ENCODE measurements around the gene CCDC70. TPM values are rescaled to one million over a fixed set of nuclear protein-coding genes. Genes with fewer than 3 reads are reported as not detected.

The CCDC70 gene
- total RNA-seq, 1 donor from 2014 or later, result not detected

DNA sequence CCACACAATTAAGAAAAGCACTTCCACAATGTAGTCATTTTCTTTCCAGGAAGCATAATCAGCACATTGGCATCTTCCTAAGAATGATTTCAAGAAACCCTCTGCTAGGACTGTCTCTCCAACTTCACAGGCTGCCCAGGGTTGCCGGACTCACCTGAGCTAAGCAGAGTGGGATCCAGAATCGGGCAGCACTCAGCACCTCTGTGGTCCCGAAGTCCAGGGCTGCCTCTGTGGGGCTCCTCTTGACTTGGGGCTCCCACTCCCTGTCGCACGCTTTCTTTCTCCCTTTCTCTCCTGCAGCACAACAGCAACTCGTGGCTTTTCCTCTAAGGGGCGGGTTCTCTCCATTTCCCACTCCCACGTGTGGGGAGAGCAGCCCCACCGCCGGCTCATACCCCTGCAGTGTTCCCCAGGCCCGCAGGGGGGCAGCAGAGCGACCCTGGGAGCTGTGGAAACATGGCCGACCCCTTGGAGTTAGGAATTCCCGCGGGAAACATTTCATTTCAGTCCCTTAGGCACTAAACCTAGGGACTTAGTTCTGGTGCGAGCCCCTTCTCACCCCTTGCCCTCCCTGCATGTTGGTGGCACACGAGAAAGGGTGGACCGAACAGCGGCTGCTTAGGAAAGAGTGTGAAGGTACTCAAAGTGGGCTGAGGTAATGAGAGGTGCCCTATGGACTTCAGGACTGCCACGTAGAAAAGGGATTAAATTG lies 16.8 kb upstream of the CCDC70 start, which contains the start of gene TMEM272:
Gene TMEM272, minus strand, starts transcription at position 316 of the 712 bp plus-strand sequence. CDS start 6,647 bp downstream, outside the sequence.
- Histone ChIP-seq H3K9me3 (no peaks in the 10 kb centered on the region), H3K27me3 (no peaks in the 10 kb centered on the region), H3K27ac (no peak within 1 kb of the TSS), H3K4me1 (peaks cover 6% of the 10 kb centered on the region), H3K4me3 (no peak within 1 kb of the TSS), H3K36me3 (no peaks in the 10 kb centered on the region)
- ATAC-seq (peak; percentile 94), DNase-seq (peak; percentile 80)
- intact Hi-C loops (cut with DNase I), result no loop called here
- TF ChIP-seq, protein P1, sequence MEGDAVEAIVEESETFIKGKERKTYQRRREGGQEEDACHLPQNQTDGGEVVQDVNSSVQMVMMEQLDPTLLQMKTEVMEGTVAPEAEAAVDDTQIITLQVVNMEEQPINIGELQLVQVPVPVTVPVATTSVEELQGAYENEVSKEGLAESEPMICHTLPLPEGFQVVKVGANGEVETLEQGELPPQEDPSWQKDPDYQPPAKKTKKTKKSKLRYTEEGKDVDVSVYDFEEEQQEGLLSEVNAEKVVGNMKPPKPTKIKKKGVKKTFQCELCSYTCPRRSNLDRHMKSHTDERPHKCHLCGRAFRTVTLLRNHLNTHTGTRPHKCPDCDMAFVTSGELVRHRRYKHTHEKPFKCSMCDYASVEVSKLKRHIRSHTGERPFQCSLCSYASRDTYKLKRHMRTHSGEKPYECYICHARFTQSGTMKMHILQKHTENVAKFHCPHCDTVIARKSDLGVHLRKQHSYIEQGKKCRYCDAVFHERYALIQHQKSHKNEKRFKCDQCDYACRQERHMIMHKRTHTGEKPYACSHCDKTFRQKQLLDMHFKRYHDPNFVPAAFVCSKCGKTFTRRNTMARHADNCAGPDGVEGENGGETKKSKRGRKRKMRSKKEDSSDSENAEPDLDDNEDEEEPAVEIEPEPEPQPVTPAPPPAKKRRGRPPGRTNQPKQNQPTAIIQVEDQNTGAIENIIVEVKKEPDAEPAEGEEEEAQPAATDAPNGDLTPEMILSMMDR (IDR thresholded peaks at IDR 0.05), result peak; percentile 92

DNA sequence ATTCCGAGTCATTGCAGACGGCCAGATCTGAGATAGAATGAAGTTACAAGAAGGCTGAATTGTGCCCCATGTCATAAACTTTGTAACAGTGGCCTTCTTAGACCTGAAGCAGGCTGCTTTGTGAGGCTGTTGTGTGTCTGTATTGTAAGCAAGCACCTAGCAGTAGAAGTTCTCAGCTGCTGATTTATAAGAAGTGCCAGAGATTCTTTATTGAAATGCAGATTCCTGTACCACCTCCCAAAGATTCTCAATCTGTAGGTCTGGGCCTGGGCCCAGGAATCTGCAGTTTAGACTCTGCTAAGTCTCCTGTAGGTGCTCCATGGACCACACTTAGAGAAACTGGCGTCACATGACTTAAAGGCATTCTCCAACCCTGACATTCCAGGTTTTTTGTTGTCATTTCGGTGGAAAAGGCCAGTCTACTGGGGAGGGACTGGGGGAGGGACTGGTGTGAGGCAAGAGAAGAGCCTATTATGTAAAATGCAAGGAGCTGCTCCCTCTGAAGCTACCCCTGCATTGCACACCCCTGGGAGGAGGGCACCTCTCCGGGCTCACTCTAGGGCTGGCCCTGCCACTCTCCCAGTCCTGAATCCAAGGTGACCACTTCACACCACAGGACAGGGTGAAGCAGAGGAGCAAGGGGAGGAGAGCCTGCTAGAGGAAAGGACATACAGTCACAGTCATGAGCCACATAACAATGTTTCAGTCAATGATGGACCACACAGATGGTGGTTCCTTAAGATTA lies 16.0 kb upstream of the CCDC70 start:
- Histone ChIP-seq H3K36me3 (no peaks in the 10 kb centered on the region), H3K4me3 (no peak overlapping the region), H3K4me1 (peaks cover 6% of the 10 kb centered on the region), H3K27me3 (no peaks in the 10 kb centered on the region), H3K9me3 (no peaks in the 10 kb centered on the region), H3K27ac (no peak overlapping the region)
- DNase-seq (no peak), ATAC-seq (no peak)
- TF ChIP-seq, protein P1 (IDR thresholded peaks at IDR 0.05), result no peak
- intact Hi-C loops (cut with DNase I), result no loop called here

DNA sequence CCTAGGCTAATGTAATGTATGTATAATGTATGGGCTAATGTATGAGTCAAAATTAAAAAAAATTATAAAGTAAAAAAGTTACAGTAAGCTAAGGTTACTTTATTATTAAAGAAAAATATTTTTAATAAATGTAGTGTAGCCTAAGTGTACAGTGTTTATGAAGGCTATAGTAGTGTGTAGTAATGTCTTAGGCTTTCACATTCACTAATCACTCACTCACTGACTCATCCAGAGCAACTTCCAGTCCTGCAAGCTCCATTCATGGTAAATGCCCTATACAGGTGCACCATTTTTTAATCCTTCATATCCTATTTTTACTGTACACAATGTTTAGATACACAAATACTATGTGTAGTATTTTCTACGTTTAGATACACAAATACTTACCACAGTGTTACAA lies 15.0 kb upstream of the CCDC70 start:
- TF ChIP-seq, protein P1 (IDR thresholded peaks at IDR 0.05), result no peak
- no peak for ATAC-seq
- Histone ChIP-seq H3K36me3 (no peaks in the 10 kb centered on the region), H3K4me1 (peaks cover 6% of the 10 kb centered on the region), H3K9me3 (no peaks in the 10 kb centered on the region), H3K27ac (no peak overlapping the region), H3K27me3 (no peaks in the 10 kb centered on the region), H3K4me3 (no peak overlapping the region)
- no peak for DNase-seq
- intact Hi-C loops (cut with DNase I), result no loop called here

DNA sequence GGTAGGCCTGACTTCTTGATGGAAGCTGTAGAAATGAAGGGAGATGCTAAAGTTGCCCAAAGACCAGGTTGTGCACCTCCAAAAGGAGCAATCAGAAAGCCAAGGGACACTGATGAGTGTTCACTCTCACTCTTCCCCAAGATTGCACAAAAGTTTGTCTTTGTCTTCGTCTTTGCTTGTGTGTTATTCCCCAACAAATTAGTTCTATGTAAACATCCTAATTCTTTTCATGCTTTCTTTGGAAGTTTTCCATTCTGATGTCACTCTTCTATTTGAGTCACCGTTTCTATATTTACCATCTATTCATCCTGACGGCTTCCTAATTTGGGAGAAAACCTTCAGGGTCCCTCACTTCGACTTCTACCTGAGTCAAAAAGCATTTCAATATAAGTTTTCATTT lies 13.1 kb upstream of the CCDC70 start:
- H3K36me3 ChIP-seq, result no peaks in the 10 kb centered on the region
- ATAC-seq (no peak), DNase-seq (no peak)
- TF ChIP-seq, protein P1 (IDR thresholded peaks at IDR 0.05), result no peak
- peaks cover 6% of the 10 kb centered on the region for H3K4me1 ChIP-seq
- no peaks in the 10 kb centered on the region for H3K9me3 ChIP-seq
- H3K27me3 ChIP-seq, result no peaks in the 10 kb centered on the region
- no peak overlapping the region for H3K27ac ChIP-seq
- H3K4me3 ChIP-seq, result no peak overlapping the region
- intact Hi-C loops (cut with DNase I), result no loop called here

DNA sequence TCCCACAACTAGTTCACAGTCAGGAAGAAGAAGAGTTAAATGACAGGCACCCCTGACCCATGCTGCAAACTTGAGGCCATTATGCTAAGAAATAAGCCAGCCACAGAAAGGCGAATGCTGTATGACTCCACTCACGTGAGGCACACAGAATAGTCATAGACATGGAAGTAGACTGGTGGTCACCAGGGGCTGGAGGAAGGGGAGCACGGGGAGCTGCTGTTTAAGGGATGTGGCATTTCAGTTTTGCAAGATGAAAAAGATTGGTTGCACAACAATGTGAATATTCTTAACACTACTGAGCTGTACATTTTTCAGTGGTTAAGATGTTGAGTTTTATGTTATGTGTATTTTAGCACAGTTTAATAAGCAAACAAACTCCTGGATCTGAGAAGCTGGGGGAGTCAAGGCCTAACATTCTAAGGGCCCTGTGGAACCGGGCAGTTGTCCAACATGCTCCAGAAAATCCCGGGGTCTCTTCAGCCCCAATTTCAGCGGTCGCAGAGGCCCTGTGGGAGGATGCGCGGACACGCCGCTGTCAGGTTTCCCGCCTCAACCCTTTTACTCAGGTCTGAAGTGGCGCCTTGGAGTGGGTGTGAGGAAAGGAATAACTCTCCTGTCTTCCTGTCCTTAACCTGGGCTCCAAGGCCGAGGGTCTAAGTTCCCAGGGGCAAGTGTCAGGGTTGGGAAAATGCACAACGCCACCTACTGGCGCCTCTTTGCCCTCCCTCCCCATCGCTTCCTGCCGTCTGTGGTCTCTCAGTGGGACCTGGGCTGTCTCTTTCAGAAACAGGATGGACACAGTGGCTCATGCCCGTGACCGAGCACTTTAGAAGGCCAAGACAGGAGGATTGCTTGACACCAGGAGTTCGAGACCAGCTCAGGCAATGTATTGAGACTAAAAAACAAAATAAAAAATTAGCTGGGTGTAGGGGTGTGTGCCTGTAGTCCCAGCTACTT lies 12.3 kb upstream of the CCDC70 start:
- intact Hi-C loops (cut with DNase I), result no loop called here
- peak; percentile 83 for ATAC-seq
- H3K36me3 ChIP-seq, result no peaks in the 10 kb centered on the region

More for the DNA sequence above, 12.3 kb upstream of the CCDC70 start:
- no peaks in the 10 kb centered on the region for H3K27me3 ChIP-seq
- TF ChIP-seq, protein P1 (IDR thresholded peaks at IDR 0.05), result peak; percentile 66
- H3K4me3 ChIP-seq, result no peak overlapping the region
- peak; percentile 72 for DNase-seq
- no peak overlapping the region for H3K27ac ChIP-seq
- H3K4me1 ChIP-seq, result peaks cover 6% of the 10 kb centered on the region
- H3K9me3 ChIP-seq, result no peaks in the 10 kb centered on the region

Data from upper lobe of right lung (tissue), 1 donor.